ENCODE results near the gene STARD3NL. TPM values are rescaled to one million over a fixed set of nuclear protein-coding genes. Genes with fewer than 3 reads are reported as not detected.

Gene STARD3NL
- total RNA-seq = 33.7 and 90.1 TPM in 2 replicates

DNA sequence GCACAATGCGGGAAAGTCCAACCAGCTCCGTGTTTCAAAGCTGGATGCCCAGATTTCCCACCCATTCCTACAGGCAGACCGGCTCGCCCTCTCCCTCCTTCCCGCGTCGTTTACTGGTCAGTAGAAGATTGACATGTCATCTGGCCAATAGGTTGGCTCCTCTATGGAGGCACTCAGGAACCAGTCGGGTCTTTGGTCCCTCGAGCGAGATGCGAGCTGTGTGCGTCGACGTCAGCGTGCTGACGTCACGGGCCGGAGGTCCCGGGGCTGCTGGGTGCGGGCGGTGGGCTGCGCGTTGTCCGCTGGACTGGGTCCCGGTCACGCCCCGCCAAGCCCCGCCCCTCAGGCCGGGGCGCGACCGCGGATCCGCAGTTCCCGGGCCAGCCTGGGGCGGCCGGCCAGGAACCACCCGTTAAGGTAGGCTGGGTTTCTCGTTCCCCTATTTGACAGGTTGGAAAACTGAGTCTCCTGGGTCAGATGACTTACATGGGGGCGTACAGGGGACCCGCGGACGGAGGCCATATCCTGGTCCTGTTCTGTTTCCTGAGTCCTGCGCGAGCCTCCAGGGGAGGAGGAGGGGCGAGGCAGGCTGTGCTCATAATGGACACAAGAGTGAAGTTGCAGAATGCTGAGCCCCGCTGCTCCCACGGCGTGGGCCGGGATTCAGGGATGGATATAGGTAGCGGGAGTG is at the start of gene STARD3NL:
TSS of gene STARD3NL (plus strand) at position 242 of the 691 bp plus-strand sequence. CDS start 29,260 bp downstream, outside the sequence.

DNA sequence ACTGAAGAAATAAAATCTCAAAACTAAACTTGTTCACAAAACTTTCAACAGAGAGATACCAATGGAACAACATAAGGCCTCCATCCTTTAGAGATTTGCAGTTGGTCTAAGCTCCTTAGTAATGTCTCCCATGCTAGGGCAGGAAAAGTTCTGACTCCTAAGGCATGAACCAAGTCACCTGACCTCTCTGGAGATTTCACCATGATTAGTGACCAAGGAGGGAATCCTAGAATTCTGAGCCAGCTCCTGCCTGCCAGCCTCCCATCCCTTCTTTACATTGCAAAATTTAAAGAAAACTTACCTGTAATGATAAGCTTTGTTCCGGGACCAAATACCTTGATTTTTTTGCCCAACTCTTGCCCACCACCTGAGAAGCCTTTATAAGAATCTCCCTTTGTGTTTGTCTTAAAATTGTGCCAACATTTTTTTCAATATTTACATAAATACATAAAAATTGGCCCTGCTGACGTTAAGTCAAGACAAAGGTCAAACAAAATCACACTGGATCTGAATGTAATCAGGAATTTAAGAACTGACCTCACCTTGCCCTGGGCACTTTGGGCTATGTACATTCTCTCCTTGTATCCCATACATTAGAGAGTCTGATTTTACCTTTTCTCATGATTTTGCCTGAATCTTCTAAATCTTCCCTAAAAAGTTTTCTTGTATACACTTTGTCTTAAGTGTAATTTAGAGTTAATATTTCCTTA is 95.4 kb downstream of the STARD3NL start, which contains the start of gene TARP:
TSS of gene TARP (minus strand) at position 351 of the 710 bp plus-strand sequence.

Small RNAs within 50 kb of the gene (small RNA-seq; reads per million reads assigned to genes)
- gene TRGJ1 (ENCODE audit: low replicate concordance) (not detected), gene TRGJ2 (ENCODE audit: low replicate concordance) (not detected), gene TRGJP (ENCODE audit: low replicate concordance) (not detected), gene TRGJP1 (ENCODE audit: low replicate concordance) (not detected), gene TRGJP2 (ENCODE audit: low replicate concordance) (not detected)
